ENCODE data around the gene LPAR6.
"Not testable (repeated sequence)": the region's sequence is repeated elsewhere in the genome, so short reads cannot be mapped to it uniquely, and the experiment has no call there.

LPAR6 gene, protein sequence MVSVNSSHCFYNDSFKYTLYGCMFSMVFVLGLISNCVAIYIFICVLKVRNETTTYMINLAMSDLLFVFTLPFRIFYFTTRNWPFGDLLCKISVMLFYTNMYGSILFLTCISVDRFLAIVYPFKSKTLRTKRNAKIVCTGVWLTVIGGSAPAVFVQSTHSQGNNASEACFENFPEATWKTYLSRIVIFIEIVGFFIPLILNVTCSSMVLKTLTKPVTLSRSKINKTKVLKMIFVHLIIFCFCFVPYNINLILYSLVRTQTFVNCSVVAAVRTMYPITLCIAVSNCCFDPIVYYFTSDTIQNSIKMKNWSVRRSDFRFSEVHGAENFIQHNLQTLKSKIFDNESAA

DNA sequence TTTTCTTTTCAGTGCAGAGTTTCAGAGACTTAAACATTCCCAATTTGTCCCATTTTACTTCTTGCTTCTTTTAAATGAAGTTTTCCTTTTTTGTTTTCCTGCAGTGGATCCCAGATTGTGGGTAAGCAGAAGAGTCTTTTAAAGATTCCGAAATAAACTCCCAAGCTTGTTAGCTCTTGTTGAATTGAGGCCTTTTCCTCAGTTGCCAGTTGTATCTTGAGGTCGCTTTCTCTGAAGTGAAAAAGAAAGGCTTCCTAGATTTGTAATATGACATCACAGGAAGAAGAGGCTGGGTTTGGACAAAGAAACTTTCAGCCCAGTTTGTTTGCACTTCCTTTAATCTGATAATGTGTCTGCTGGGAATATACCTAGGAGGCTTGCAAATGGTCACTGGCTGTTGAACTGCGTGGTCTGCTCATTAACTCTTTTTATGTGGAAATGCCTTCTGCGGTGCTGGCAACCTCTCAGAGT, at the start of gene LPAR6:
Gene LPAR6, minus strand, starts transcription at position 233 of the 471 bp plus-strand sequence. CDS start 690 bp downstream, outside the sequence.
- DNase-seq, result no peak

DNA sequence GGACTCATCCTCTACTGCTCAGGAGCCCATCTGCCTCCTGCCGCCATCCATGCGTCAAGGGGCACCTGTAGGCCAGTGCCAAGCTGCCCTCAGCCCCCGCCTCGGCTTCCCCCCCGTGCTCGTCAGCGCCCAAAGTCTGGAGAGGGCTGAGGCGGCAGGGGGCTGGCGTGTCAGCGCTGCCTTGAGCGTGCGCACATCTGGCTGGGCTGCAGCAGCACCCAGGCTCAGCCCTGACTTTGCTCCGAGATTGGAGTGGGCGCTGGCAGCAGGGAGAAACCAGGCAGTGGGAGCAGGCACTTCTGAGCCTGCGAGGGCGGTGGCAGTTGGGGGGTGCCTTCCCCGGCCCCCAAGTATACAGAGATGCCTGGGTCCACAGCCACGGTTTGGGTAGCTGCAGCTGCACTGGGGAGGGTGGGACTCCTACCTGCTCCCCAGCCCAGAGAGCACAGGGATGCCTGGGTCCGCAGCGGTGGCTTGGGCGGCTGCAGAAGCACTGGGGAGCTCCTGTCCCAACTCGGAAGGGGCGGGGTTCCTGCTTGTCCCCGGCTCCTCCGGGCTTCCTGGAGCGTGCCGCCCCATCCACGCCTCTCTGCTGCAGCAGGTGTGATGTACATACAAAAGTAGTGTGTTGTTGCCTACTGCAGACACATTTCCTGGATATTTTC, 44.8 kb upstream of the LPAR6 start:
- no peak for DNase-seq

DNA sequence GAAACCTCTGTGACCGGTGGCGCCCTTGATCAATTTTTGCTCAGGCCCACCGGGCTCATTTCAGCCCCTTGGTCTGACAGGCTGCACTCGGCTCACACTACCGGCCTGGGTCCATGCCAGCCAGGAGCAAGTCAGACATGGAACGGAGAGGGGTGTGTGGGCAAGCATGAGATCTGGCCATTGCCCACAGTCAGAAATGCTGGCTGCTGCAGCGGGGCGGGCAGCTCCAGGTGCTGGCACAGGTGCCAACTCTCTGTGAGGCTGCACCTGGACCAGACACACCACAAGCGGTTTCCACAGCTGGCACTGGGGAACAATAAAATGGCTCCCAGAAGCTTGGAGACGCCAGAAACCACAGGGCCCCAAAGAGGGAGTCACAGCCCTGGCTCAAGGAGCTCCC, 43.6 kb upstream of the LPAR6 start:
- no peak for DNase-seq

DNA sequence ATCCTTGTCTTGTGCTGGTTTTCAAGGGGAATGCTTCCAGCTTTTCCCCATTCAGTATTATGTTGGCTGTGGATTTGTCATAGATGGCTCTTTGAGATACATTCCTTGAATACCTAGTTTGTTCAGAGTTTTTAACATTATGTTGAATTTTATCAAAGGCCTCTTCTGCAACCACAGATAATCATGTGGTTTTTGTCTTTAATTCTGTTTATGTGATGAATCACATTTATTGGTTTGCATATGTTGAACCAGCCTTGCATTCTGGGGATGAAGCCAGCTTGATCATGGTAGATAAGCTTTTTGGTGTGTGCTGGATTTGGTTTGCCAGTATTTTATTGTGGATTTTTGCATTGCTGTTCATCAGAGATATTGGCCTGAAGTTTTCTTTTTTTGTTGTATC, 38.3 kb upstream of the LPAR6 start:
- not testable (repeated sequence) for DNase-seq

DNA sequence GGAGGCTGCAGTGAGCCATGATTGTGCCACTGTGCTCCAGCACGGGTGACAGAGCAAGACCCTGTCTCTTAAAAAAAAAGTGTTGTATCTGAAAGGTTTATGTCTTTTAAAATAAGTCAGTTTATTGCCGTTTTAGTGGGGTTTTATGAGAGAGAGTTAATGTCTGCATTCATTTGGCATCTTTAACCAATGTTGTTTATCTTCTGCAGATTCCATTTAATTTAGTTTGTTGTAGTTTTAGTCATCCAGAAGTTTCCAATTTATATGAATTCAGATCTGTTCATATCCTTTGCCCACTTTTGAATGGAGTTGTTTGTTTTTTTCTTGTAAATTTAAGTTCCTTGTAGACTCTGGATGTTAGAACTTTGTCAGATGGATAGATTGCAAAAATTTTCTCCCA, 36.7 kb upstream of the LPAR6 start:
- no peak for DNase-seq

DNA sequence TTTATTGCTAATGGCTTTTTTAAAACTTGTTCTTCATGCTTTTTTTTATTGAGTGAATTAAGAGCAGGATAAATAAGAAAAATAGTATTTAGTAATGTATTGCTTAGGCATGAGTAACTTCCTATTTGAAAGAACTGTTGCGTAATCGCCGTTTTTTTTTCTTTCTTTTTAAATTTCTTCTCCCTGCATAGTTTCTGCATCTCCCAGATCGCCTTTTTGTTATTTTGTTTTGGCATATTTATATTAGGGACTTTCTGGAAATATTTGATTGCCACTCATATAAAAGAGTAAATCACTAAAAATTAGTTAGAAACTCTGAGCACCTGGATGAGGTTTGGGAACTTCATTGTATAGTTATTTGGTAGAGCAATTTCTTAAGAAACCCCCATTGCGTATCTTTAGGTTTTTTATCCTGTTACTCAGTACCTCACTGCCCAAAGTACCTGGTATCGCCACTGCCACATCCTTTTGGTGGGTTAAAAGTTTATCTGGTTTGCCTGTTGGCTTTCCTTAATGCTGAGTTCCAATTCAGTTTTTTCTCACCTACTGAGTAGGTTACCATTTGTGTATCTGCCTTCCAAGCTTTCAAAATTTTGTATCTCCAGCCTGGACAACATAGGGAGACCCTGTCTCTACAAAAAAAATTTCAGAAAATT, 36.2 kb upstream of the LPAR6 start:
- DNase-seq, result no peak

DNA sequence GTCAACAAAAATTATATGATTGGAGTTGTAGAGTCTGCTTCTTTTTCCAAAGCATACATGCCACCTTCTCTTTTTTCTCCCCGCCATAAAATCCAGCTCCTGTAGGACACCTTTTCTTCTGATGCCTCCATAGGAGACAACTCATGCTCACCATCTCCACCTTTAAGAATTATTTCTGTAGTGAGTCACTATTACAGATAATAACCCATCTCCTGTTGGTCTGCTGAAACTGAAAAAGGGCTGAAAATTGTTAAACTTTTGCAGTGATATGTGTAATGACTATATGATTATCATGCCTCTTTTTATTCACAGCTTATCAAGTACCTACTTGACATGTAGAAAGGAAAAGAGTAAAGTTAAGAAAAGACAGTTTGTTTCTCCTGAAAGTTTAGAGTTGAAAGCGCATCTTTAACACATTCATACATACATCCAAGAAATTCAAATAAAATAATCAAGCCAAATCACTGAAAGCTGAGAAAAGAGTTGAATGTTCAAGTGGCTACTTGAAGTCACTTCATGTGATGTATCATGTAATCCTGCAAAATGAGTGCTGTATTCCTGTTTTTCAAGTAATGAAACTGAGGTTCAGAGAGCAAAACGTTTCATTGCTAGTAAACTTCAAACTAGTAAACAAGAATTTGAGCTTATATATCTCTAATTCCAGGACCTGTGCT, 35.5 kb upstream of the LPAR6 start:
- no peak for DNase-seq

DNA sequence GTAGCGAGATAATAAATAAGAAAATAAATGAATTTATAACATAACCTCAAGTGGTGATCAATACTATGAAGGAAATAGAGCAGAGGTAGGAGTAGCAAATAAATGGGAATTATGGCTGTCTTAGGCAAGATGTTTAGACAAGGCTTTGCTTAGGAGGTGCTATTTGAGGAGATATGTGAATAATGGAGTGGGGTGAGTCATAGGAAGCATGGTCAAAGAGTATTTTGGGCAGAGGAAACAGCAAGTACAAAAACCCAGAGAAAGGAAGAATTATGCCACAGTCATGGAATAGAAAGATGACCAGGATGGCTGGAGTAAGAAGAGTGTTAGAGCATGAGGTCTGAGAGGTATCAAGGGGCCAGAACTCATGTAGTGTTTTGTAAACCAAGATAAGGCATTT, 33.6 kb upstream of the LPAR6 start:
- no peak for DNase-seq

DNA sequence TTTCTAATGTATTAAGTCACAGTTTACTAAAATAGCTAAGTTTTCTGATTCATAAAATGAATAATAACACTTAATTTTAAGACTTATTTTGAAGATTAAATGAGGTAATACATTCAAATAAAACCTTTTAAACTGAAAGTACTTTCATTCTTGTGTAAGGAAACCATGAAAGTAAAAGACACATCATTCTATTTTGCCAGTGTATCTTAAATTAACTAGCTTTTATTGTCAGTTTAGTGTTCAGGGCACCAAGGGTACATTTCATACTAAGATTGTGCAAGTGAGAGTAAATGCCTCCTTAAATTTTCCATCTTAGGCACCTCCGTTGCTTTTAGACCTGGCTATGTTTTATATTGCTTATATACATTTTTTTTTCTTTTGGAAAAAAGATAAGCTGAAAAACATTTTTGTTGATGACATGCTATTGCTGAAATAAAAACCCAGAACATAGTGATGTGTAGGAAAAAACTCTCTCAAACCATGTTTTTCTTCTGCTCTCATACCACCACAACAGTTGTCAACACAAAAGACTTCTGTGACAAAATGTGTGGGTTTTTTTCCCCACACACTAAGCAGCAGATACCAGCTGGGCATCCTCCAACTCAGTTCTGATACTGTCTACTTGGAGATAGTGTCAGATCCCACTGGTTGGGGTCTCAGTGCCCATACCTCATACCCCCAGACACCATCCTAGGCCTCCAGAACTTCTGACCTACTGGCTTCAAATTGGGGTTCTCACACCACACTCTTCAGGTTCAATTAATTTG, 30.7 kb upstream of the LPAR6 start:
- DNase-seq, result no peak

DNA sequence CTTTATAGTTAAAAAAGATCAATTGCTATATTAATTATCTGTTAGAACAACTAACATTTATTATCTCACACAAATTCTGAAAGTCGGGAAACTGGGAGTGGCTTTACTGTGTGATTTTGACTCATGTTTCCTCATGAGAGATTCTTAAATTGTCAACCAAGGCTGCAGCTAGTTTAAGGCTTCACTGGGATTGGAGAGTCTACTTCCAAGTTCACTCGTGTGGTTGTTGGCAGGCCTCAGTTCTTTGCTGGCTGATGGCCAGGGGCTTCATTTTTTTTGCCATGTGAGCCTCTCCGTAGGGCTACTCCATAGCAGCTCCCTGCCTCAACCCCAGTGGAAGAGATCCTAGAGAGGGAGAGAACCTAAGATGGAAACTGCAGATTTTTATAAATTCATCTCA, 24.5 kb upstream of the LPAR6 start:
- no peak for DNase-seq

DNA sequence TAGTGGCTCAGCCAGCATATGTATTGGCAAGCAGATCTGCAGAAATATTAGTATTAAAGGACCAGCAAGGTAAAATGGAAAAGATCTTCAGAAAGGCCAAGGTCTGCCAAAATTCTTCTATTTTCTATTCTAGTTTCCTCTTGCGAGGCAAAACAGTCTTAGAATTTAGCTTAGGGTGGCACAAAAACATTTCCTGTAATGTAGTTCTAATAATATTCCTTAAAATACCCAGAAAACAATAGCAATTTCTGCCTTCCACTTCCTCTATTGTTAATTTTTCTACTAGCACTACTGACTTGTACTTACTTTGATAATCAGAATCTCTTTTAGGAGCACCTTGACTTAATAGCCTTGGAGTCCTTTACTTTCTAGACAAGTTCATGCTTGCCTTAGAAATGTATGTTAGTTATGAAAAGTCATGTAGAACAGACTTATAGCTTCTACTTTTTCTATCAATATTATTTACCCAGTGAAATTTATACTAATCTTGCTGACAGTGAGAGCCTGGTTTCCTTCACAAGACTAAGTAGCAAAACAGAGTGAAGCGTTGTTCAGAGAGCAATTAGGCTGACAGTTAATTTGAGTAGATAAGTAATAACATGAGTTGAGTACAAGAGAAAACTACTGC, 23.9 kb upstream of the LPAR6 start:
- DNase-seq, result no peak

DNA sequence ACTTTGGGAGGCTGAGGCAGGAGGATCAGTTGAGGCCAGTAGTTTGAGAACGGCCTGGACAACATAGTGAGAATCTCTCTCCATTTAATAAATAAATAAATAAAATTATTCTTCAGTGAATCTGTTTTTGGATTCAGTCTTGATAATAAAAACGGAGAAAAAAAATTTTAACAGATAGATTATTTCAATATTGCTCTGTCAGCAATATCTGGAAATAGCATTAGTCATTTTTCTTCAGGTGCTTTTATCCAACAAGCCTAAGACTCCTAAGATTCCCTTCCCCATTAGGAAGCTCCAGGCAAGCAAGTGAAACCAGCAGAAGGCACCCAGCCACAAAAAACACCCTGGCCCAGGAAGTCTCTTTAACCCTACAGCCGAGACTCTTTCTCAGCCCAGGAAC, 21.3 kb upstream of the LPAR6 start:
- DNase-seq, result no peak

DNA sequence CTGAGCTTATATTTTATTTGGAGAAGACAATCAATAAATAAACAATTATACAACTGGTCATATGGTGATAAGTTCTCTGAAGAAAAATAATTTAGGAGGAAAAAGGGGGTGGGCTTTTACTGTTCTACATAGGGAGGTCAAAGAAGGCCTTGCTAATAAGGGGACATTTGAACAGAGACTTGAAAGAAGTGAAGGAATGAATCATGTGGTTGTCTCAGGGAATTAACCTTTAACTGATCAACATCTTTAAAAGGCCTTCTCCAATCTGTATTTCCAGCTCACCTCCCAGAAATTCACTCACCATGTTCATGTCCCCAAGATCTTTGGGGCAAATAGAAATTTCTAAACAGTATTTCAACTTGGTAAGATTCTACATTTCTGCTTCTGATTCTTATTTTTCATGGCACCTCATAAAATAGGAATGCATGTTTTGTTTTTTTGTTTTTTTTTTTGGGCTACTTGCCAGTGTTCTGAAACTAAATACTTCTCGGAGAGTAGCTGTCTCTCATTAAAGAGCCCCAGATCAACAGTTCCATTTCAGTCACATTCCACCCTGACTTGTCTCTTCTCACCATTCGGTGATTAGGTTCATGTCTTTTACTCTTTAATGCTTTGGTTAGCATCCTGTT, 19.2 kb upstream of the LPAR6 start:
- DNase-seq, result no peak

DNA sequence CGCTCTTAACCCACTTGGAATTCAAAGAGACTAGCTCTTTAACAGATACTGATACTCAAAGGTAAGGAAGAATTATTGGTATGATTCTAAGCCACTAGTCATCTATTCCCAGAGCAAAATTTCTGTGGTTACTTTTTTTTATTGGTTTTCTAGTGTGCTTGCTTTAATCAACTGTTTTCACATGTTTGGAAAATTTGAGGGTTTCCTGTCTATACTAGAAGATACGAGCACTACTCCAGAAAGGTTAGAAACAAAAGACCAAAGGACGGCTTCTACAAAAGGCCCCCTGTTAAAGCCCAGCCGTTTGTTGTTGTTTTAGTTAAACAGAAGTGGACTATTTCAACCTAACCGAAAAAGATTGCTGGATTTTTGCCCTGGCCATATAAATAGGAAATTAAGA, 18.5 kb upstream of the LPAR6 start:
- DNase-seq, result no peak

DNA sequence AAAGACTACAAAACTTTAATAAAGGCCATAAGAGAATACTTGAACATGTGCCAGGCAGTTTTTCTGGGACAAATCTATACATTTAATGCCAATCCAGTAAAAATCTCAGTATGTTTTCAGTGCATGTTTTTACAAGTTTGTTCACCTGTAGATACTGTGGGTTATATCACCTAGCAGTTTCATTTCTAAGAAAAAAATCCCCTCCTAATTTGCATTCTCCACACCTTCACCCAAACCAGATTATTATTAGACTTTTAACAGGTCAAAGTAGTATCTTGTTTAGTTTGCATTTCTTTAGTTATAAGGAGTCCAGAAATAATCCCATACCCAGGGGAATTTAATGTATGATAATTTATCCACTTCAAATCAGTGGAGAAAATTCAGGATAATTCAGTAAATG, 17.0 kb upstream of the LPAR6 start:
- DNase-seq, result no peak

DNA sequence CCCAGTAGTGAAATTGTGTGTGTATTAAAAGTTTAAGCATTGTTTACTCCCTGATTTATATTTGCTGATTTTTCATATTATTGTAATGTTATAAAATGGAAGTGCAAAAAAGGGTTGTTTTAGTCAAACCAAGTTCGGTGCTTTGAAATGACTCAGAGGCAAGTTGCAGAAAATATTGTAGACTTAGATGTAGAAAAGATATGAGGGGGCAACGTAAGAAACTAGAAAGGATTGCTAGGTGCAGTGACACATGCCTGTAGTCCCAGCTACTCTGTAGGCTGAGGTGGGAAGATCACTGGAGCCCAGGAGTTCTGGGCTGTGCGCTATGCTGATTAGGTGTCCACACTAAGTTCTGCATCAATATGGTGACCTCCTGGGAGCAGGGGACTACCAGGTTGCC, 16.1 kb upstream of the LPAR6 start:
- DNase-seq, result no peak

DNA sequence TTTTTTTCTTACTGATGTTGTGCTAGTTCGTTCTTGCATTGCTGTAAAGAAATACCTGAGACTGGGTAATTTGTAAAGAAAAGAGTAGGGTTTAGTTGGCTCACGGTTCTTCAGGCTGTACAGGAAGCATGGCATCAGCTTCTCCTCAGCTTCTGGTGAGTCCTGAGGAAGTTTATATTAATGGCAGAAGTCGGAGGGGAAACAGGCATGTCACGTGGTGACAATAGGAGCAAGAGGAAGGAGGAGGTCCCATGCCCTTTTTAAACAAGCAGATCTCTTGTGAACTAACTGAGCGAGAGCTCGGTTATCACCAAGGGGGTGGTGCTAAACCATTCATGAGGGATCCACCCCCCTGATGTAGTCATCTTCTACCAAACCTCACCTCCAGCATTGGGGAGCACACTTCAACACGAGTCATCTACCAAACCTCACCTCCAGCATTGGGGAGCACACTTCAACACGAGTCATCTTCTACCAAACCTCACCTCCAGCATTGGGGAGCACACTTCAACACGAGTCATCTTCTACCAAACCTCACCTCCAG, 13.9 kb upstream of the LPAR6 start:
- DNase-seq, result not testable (repeated sequence)

DNA sequence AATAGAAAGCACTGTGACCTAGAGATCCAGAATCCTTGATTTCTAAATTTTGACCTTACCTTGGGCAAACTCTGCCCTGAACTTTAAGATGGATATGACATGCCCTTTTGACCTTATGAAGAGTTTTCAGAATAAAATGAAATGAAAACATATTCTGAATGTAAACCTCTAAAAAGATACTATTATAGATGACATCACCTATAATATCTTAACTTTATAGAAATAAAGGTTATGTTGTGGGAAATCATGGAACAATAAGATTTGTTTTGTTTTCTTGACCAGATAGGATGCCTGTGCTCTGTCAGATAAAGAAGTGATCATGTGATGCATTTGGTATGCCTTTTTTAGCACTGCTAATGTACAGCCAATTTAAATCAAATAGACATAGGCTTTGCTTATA, 13.1 kb upstream of the LPAR6 start:
- no peak for DNase-seq

DNA sequence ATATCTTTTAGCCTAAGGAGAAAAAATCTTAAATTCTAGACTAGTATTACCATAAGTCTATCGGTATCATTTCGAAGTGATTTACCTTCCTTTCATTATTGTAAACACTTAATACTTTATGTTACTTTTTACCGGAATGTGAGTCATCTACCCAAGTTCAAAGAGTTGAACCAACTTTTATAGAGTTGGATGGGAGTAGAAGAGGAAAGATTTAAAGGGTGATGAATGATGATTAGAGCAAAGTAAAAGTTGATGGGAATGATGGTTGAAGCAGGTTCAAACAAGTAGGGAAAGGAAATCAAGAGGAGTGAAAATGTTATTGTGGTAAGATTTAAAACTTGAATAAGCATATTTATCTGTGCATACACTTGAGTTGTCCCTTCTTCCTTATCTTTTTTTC, 11.3 kb upstream of the LPAR6 start:
- no peak for DNase-seq

DNA sequence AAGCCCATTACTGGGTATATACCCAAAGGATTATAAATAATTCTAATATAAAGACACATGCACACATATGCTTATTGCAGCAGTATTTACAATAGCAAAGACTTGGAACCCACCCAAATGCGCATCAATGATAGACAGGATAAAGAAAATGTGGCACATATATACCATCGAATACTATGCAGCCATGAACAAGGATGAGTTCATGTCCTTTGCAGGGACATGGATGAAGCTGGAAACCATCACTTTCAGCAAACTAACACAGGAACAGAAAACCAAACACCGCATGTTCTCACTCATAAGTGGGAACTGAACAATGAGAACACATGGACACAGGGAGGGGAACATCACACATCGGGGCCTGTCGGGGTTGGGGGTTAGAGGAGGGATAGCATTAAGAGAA, 9.1 kb upstream of the LPAR6 start:
- DNase-seq, result not testable (repeated sequence)

DNA sequence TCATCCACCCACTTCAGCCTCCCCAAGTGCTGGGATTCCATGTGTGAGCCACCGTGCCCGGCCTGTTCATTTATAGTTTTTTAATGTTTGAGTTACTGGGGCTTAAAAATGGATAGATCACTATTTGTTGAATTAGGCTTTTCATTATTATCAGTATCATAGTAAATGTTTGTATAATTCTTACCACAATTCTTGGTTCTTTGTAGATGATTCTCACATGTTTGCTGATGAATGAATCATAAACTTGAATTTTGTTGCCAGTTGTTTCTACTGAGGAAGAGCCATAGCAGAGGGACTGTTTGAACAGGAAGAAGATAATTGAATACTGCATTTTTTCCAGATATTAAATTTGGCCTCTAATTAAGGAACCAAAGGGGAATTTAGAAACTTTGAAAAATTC, 2.6 kb upstream of the LPAR6 start:
- DNase-seq, result no peak
